Measurements from ENCODE around the gene CADPS.

The CADPS gene

DNA sequence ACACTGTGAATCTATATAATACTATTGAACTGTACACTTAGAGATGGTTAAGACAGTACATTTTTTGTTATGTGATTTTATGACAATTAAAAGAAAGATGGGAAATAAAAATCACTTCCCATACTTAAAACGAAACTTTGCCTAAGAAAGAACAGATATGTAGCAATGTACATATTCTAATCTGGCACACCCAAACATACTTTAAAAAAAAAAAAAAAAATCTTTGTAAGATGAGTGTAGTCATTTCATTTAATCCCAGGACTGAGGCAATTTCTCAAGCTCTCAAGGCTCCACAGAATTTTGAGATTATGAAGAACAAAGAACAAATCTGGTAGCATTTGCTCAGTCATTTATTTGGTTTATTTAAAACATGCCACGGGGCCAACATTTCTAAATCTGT lies 461.5 kb downstream of the CADPS start:
- H3K4me3 ChIP-seq (ENCODE audit: low read length), result no peak overlapping the region
- no peak for TF ChIP-seq ZNF274 (IDR thresholded peaks at IDR 0.05; ENCODE audit: low read depth, low read length)

DNA sequence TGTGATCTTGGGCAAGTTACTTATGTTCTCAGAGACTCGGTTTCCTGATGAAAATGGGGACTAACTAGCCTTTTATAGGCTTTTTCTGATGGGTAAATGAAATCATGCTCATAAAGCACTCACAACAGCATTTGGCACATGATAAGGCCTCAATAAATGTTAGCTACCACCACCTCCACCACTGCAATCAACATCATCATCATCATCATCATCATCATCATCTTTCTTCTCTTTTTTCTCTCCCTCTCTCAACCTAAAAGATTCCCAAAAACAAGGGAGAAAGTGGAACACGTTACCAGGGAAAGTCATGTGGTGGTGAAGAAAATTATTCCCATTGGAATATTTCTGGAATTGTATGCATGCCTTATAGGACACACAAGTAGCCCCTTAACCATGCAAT lies 468.3 kb downstream of the CADPS start:
- H3K4me3 ChIP-seq (ENCODE audit: low read length), result no peak overlapping the region
- no peak for TF ChIP-seq ZNF274 (IDR thresholded peaks at IDR 0.05; ENCODE audit: low read depth, low read length)

DNA sequence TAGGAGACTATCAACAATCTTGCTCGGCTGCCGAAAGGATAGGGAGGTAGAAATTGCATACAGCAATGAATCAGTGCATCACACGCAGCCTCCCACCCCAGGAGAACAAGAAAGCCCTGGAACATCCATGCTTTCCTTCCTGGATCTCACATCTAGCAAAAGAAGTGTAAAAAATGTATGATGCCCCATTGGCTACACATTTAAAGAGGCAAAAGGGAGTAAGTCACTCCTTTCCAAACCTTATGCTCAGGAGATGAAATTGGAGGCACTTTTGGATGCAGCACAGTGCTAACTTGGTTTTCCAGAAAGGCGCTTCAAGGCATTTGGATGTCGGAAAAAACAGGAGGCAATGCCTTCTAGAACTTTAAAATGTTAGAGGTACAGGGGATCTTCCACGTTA lies 469.6 kb downstream of the CADPS start:
- no peak overlapping the region for H3K4me3 ChIP-seq (ENCODE audit: low read length)
- TF ChIP-seq ZNF274 (IDR thresholded peaks at IDR 0.05; ENCODE audit: low read depth, low read length), result no peak

DNA sequence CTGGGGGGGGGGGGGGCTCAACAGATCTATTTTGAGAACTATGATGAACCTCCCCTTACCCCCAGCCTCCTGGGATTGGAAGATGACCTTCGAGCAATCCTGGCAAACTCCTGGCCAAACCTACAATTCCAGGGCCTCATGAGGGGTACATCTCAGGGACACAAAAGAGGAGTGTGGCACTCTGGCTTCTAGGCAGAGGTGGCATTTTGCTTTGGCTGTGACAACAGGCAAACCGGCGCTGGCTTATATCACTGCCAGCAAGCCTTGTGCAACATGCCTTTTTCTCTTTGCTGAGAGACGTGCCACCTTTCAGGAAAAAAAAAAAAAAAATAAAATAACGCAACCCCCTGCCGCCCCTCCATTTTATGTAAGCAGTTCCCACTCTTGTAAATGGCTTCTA lies 470.1 kb downstream of the CADPS start:
- H3K4me3 ChIP-seq (ENCODE audit: low read length), result no peak overlapping the region

DNA sequence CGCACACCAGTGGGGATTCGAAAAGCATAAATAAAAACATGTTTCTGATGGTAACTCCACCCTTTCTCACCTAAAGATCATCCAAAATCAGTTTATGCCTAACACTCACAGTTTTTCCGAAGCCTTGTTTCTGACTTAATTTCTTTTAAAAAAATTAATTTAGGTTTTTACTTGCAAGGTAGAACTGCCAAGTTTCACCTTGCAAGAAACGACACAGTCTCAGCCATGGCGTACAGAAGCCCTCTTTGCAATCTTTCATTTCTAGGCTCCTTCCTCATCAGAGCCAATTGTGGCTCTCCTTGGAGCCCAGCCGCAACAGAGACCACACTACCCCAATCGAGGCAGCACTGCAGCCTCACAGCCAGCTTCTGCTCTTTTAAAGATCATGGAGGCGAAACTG lies 470.9 kb downstream of the CADPS start:
- TF ChIP-seq ZNF274 (IDR thresholded peaks at IDR 0.05; ENCODE audit: low read depth, low read length), result no peak
- no peak overlapping the region for H3K4me3 ChIP-seq (ENCODE audit: low read length)

More for the DNA sequence above, 470.1 kb downstream of the CADPS start:
- TF ChIP-seq ZNF274 (IDR thresholded peaks at IDR 0.05; ENCODE audit: low read depth, low read length), result no peak

DNA sequence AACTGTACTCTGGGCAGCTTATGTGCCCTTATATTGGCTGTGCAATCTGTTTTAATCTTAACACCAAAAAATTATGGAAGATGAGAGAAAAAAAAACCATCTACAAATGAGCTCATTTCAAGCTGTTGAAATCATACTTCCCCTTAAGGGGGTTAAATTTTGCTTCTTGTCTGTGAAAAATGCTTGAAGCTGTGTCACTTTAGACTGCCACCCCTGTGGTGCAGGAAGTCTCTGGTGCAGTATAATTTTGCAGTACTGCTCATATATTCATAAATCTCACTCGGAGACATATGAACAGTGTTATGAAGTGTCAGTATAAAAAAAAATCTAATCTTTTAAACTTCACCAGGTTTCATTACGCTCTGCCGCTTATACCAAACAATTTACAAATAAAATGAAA lies 471.5 kb downstream of the CADPS start:
- TF ChIP-seq ZNF274 (IDR thresholded peaks at IDR 0.05; ENCODE audit: low read depth, low read length), result no peak
- no peak overlapping the region for H3K4me3 ChIP-seq (ENCODE audit: low read length)

DNA sequence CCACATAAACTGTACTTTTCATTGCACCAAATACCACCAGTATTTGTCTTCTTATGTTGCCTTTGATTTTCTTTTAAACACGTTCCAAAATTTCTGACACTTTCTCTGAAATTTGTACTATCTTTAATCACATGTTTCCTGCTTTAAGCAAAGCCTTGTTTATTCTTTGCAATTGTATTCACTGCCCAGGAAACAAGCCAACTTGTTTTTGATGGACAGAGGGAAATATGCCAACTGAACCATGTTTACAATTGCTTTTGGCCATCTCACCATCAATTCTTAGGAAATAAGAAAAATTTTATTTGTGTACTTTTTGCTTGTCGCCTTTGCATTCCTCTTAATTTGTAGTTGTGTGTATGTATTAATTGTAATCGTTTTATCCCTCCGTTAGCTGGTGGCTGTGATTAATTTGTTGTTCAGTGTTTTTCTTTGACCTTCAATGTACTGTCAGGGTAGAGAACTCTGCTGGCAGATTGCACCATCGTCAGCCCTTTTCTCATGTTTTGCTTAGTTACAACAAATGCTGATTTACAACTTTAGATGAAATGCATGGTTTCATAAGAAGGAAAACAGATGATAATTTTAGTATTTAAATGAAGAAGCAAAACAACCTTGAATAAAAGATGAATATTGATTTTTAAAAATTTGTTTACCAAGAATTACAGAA lies 482.5 kb downstream of the CADPS start:
- no peak overlapping the region for H3K4me3 ChIP-seq (ENCODE audit: low read length)
- no peak for TF ChIP-seq ZNF274 (IDR thresholded peaks at IDR 0.05; ENCODE audit: low read depth, low read length)

DNA sequence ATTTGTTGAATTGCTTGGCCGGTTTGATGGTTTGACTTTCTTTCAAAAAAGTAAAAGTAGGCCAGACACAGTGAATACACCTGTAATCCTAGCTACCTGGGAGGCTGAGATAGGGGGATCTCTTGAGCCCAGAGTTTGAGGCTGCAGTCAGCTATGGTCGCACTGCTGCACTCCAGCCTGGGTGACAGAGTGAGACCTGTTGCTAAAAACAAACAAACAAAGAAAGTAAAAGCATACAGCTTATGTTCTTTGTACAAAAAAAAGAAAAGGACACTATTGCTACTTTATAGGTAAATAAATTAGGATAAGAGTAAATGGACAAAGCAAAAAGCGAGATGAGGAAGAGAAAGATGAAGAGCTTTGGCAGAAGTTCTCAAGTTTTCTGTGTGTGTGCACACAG lies 488.0 kb downstream of the CADPS start:
- H3K4me3 ChIP-seq (ENCODE audit: low read length), result no peak overlapping the region
- TF ChIP-seq ZNF274 (IDR thresholded peaks at IDR 0.05; ENCODE audit: low read depth, low read length), result no peak

DNA sequence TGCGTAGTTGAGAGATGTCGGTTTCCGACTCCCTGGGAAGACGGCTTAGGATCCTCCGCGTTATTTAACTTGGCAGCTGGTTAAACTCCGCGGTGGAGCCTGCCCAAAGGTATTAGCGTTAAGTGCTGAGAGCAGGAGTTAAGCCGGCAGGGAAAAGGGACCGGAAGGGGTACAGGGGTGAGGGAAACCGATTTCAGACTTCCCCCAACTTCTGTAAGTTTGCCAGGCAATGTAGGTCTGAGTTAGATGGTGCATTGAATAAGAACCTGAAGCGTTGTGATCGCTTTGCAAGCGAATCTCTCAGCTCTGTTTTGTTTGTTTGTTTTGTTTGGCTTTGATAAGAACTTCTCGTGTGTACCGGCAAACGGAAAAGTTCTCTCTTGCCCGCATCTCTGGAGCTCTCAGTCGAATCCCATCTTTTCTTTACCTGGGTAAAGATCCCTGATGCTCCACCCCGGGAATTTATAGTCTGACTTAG lies 495.9 kb downstream of the CADPS start:
- no peak overlapping the region for H3K4me3 ChIP-seq (ENCODE audit: low read length)
- no peak for TF ChIP-seq ZNF274 (IDR thresholded peaks at IDR 0.05; ENCODE audit: low read depth, low read length)

DNA sequence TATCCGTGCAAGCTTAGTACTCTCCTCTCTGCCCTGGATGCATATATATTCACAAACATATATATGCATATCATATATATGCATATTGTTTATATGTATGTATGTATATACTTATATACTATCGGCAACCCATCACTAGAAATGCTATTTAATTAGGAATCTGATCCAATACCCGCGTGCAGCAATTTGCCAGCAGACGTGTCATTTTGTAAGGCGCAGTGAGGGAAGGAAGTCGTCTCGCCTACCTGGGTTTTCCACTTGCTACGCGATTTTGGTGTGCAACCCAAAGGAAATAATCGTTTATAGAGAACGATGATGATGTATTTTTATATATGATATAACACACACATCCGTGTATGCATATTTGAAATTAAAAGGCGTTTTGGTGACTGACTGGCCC lies 496.3 kb downstream of the CADPS start:
- no peak for TF ChIP-seq ZNF274 (IDR thresholded peaks at IDR 0.05; ENCODE audit: low read depth, low read length)
- H3K4me3 ChIP-seq (ENCODE audit: low read length), result no peak overlapping the region

DNA sequence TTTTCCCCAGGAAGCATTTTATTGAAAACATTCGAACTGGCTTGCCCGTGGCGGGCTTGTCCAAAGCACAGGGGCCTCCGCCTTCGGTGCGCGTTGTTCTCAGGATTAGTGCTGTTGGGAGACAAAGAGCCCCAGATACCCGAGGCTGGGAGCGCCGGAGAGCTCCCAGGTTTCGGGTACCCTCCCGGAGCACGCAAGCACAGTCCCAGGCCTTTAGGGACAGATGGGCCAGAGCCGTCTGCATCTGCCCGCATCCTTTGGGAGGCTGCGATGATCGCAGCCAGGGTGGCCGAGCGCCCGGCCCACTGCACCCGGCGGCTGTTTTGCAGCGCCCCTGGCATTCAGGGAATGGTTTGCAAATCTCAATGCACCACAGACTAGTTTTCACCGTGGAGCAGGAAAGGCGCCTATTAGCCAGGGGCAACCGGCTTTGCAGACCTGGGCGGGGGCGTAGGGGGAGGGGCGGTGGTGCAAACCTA lies 496.9 kb downstream of the CADPS start:
- no peak for TF ChIP-seq ZNF274 (IDR thresholded peaks at IDR 0.05; ENCODE audit: low read depth, low read length)
- no peak overlapping the region for H3K4me3 ChIP-seq (ENCODE audit: low read length)

DNA sequence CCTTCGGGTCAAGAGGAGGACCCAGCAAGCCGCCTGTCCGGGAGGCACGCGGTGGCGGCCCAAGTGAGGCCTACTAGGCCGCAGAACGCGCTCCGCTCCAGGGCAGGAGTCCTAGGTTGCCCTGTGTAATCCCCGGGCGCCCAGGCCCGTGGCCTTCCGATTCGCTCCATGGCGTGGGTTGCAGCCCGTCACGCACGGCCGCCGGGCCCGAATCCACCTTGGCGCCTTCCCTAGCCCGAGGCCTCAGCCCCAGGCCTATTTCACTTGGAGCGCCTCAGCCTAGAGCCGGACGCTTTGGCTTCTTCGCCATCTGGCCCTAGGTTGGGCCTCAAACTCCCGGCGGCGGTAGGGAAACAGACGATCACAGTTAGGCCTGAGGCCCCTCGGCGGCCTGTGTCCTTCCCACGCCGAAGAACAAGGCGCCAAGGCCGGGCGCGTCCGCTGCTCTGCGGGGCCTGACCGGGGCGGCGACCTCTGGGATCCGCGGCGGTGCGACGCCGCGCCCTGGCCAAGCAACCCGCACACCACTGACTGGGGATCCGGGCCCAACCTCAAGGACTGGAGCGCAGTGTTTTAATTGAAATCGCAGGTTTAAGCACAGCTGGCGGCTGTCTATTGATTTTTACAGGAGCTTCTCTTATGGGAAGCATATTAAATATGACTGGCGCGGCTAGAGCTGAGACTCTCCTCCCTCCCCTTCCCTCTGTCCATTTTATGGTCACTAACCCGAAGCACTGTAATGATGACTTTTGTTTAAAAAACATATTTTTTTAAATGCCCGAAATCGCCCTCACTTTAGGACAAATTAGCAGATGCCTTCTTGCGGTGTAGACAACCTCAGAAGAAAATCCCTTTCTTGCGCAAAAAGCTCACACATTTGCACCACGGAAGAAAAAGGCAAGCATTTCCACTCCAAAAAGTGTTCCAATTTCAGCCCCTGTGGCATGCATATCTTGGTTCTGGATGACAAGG lies 498.0 kb downstream of the CADPS start:
- no peak for TF ChIP-seq ZNF274 (IDR thresholded peaks at IDR 0.05; ENCODE audit: low read depth, low read length)
- no peak overlapping the region for H3K4me3 ChIP-seq (ENCODE audit: low read length)

DNA sequence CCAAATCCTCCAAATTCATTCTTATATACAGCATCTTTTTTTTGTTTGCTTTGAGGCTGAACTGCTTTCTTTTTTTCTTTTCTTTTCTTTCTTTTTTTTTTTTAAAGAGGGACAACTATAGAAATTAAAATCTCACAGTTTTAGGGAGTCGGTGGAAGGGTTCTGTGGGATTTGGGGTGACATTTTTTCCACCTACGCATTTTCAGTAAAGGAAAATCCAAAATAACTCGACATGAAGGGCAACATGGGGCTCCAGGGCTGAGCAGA lies 498.8 kb downstream of the CADPS start:
- no peak overlapping the region for H3K4me3 ChIP-seq (ENCODE audit: low read length)
- TF ChIP-seq ZNF274 (IDR thresholded peaks at IDR 0.05; ENCODE audit: low read depth, low read length), result no peak

DNA sequence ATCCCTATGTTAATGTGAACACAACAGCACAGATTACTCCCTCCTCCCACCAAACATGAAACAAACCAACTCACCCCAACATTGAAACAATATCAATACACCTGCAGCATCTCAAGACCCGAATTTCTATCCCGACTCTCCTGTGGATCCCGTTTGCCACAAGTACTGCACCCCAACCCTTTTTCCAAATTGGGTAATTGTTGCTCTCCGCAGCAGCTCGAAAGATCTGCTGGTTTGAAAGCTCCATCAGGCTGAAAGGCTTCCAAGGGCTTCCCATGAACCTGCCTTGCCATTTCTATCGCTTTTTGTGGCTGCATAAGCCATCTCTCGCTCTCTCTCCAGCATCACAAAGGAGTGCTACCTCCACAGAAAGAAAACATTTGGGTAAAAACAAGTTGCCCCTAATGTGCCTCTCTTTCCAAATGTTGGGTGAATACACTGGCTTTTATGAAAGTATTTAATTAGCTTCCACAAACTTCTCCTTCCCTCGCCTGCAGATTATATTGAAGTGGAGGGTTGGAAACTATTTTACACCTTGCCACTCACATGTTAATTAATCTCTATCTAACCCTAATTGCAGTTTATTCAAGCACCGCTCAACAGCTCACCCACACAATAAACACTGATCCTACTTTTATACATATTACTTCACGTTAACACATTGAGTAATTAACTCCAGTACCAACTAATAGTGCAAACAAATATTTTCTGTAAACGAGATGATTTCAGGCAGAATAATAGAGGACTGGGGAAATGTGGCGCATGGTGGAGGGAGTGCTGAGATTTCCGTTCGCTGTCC lies 499.4 kb downstream of the CADPS start:
- no peak for TF ChIP-seq ZNF274 (IDR thresholded peaks at IDR 0.05; ENCODE audit: low read depth, low read length)
- no peak overlapping the region for H3K4me3 ChIP-seq (ENCODE audit: low read length)

Data from GM08714 (cell line).